BLaER1 (cell line): Measurements from ENCODE around the gene SF1.
"Not testable (repeated sequence)": the region's sequence is repeated elsewhere in the genome, so short reads cannot be mapped to it uniquely, and the experiment has no call there.

Experiments
- H3K27ac ChIP-seq: shearing (Covaris generic); formaldehyde crosslinking; 2 replicates; pipeline ENCODE4 v1.8.1; 2022
- H3K27me3 ChIP-seq: shearing (Covaris generic); formaldehyde crosslinking; 2 replicates; pipeline ENCODE4 v1.8.1; 2022
- H3K36me3 ChIP-seq: shearing (Covaris generic); formaldehyde crosslinking; 2 replicates; pipeline ENCODE4 v1.8.1; 2022
- H3K4me1 ChIP-seq: shearing (Covaris generic); formaldehyde crosslinking; 2 replicates; pipeline ENCODE4 v1.8.1; 2022
- H3K4me2 ChIP-seq: shearing (Covaris generic); formaldehyde crosslinking; 2 replicates; pipeline ENCODE4 v1.8.1; 2022
- H3K4me3 ChIP-seq: shearing (Covaris generic); formaldehyde crosslinking; 2 replicates; pipeline ENCODE4 v1.8.1; 2022
- H3K9ac ChIP-seq: shearing (Covaris generic); formaldehyde crosslinking; 2 replicates; pipeline ENCODE4 v1.8.1; 2022
- H3K9me3 ChIP-seq: shearing (Covaris generic); formaldehyde crosslinking; 2 replicates; pipeline ENCODE4 v1.8.1; 2022
- H4K20me1 ChIP-seq: shearing (Covaris generic); formaldehyde crosslinking; 2 replicates; pipeline ENCODE4 v1.8.1; 2022
- Cebpa-rat ChIP-seq: shearing (Covaris generic); IDR thresholded peaks from 2 replicates; pipeline ENCODE4 v1.8.1; 2022

Gene SF1

GRCh38 chr11:64778473-64779298, at the start of gene SF1:
Gene SF1, minus strand, starts transcription at chr11:64778542. Its CDS starts 150 bp downstream, at chr11:64778392.
- Histone ChIP-seq H3K27ac (peak within 1 kb of the TSS; percentile 100), H3K9me3 (no peaks in the 10 kb centered on the region), H3K4me1 (peaks cover 52% of the 10 kb centered on the region), H3K4me2 (peak within 1 kb of the TSS; percentile 100), H3K9ac (peak within 1 kb of the TSS; percentile 100), H3K4me3 (peak within 1 kb of the TSS; percentile 96), H4K20me1 (peaks cover 40% of the 10 kb centered on the region), H3K36me3 (peaks cover 38% of the 10 kb centered on the region), H3K27me3 (no peaks in the 10 kb centered on the region)
- no peak for TF ChIP-seq Cebpa-rat

GRCh38 chr11:64827451-64827839, 49.1 kb upstream of the SF1 start:
- no peaks in the 10 kb centered on the region for H3K36me3 ChIP-seq

DNA sequence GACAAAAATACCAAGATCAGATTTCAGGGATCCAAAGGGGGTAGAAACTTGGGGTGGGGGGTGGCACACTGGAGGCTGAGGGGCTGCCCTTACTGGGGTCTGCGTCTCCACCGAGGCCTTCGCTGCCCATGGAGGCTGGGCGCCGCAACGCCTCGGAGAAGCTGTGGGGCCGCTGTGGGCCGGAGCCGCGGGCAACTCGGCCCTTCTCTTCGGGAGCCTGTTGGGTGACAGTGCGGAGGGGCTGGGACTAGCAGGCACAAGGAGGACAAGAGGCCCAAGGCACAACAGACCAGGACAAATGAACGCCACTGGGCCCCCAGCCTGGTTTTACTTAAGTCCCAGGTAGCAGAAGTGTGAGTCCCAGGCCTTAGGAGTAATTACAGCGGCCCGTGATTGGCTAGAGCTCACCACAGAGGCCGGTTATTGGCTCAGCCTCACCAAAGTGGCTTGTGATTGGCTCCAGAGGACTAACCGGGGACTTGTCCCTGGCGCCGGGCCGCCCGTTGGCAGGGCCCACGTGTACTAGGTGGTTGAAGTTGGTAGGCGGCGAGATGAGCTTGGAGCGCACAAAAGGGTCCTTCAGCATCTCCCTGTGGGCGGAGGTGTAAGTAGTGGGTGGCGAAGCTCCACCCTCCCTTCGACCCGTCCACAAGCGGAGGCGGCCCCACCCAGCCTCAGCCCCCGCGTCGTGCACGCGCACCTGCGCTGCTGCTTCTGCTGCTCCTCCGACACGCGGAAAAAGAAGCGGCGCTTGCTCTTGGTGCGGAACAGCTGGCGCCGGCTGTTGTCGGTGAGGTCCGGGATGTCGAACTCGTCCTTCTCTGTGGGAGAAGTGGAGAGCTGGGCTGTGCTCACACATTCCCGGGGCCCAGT, 48.5 kb upstream of the SF1 start:
- H3K4me1 ChIP-seq: peaks cover 24% of the 10 kb centered on the region
- no peaks in the 10 kb centered on the region for H3K9me3 ChIP-seq
- H3K36me3 ChIP-seq: no peaks in the 10 kb centered on the region
- no peak overlapping the region for H3K9ac ChIP-seq
- no peaks in the 10 kb centered on the region for H4K20me1 ChIP-seq
- no peak overlapping the region for H3K27ac ChIP-seq
- H3K27me3 ChIP-seq: no peaks in the 10 kb centered on the region
- no peak overlapping the region for H3K4me2 ChIP-seq
- H3K4me3 ChIP-seq: no peak overlapping the region
- no peak for TF ChIP-seq Cebpa-rat

More at GRCh38 chr11:64827451-64827839, 49.1 kb upstream of the SF1 start:
- Histone ChIP-seq H3K9me3 (no peaks in the 10 kb centered on the region), H3K4me1 (peaks cover 31% of the 10 kb centered on the region), H4K20me1 (no peaks in the 10 kb centered on the region), H3K9ac (no peak overlapping the region), H3K4me2 (no peak overlapping the region), H3K4me3 (no peak overlapping the region), H3K27ac (no peak overlapping the region), H3K27me3 (no peaks in the 10 kb centered on the region)
- no peak for TF ChIP-seq Cebpa-rat

DNA sequence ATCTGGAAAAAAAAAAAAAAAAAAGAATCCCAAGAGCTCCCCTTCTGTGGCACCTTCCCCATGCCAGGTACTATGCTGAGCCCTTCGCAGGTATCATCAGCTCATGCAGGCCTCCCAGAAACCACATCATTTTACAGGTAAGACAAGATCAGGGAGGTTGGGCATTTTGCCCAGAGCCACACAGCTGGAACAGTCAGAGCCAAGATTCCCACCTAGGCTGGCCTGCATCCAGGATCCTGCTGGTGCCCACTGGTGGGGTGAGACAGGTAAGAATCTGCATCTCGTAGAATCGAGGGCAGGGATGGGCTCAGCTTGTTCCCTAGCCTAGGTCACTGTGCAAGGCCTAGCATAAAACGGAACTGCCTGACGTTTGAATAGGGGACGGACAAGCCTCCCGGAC, 47.7 kb upstream of the SF1 start:
- Histone ChIP-seq H3K27me3 (no peaks in the 10 kb centered on the region), H3K4me1 (peaks cover 17% of the 10 kb centered on the region), H3K4me2 (no peak overlapping the region), H3K4me3 (no peak overlapping the region), H3K9me3 (no peaks in the 10 kb centered on the region), H4K20me1 (no peaks in the 10 kb centered on the region), H3K36me3 (no peaks in the 10 kb centered on the region), H3K27ac (no peak overlapping the region), H3K9ac (no peak overlapping the region)
- no peak for TF ChIP-seq Cebpa-rat

- H3K36me3 ChIP-seq: no peaks in the 10 kb centered on the region
- H3K4me2 ChIP-seq: no peak overlapping the region
- no peaks in the 10 kb centered on the region for H4K20me1 ChIP-seq
- no peak overlapping the region for H3K27ac ChIP-seq
- no peak overlapping the region for H3K9ac ChIP-seq
- H3K27me3 ChIP-seq: no peaks in the 10 kb centered on the region
- H3K4me1 ChIP-seq: 0 out of 2 replicates have a peak, but pooled peaks cover 6% of the 10 kb centered on the region
- no peak for TF ChIP-seq Cebpa-rat
- no peaks in the 10 kb centered on the region for H3K9me3 ChIP-seq
- H3K4me3 ChIP-seq: no peak overlapping the region
Observed at GRCh38 chr11:64823568-64824119, 45.3 kb upstream of the SF1 start.

GRCh38 chr11:64817476-64817875, 39.1 kb upstream of the SF1 start:
- no peak overlapping the region for H3K27ac ChIP-seq
- H3K27me3 ChIP-seq: no peaks in the 10 kb centered on the region
- H3K36me3 ChIP-seq: no peaks in the 10 kb centered on the region
- H4K20me1 ChIP-seq: no peaks in the 10 kb centered on the region
- no peak overlapping the region for H3K4me3 ChIP-seq
- H3K4me2 ChIP-seq: no peak overlapping the region
- peaks cover 41% of the 10 kb centered on the region for H3K4me1 ChIP-seq
- H3K9me3 ChIP-seq: no peaks in the 10 kb centered on the region
- H3K9ac ChIP-seq: no peak overlapping the region
- TF ChIP-seq Cebpa-rat: no peak

GRCh38 chr11:64815433-64815832, 37.1 kb upstream of the SF1 start:
- not testable (repeated sequence) for H3K27ac ChIP-seq, H4K20me1 ChIP-seq, H3K4me3 ChIP-seq, H3K9ac ChIP-seq, H3K27me3 ChIP-seq, H3K36me3 ChIP-seq, H3K9me3 ChIP-seq
- Histone ChIP-seq H3K4me2 (peak overlapping the region; percentile 95), H3K4me1 (peaks cover 49% of the 10 kb centered on the region)

GRCh38 chr11:64814712-64815187, 36.4 kb upstream of the SF1 start:
- peak; percentile 76; the same call in 1 of the 2 replicates for TF ChIP-seq Cebpa-rat
- H3K4me3 ChIP-seq: no peak overlapping the region
- H3K9me3 ChIP-seq: no peaks in the 10 kb centered on the region
- H3K27ac ChIP-seq: no peak overlapping the region
- H3K4me2 ChIP-seq: peak overlapping the region; percentile 95
- H3K4me1 ChIP-seq: peaks cover 50% of the 10 kb centered on the region
- H4K20me1 ChIP-seq: peaks cover under 1% of the 10 kb centered on the region; the same call in 1 of the 2 replicates
- H3K36me3 ChIP-seq: no peaks in the 10 kb centered on the region
- no peak overlapping the region for H3K9ac ChIP-seq
- H3K27me3 ChIP-seq: no peaks in the 10 kb centered on the region

DNA sequence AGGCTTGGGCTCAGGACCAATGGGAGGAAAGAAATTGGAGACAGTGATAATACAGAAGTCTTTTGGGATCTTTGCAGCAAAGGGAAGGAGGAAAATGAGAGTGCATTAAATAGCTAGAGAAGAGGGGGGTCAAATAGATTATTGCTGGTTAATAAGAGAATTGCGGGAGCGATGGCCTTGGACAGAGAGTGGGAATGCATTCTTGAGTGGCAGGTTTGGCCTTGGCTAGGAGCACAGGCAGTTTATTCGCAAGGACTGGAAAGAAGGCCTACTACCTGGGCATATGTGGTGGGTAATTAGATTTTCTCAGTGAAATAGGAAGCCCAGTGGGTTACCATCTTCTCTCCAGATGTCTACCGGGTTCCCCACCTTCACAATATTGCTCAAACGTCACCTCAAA, 35.5 kb upstream of the SF1 start:
- peak overlapping the region; percentile 95 for H3K4me2 ChIP-seq
- H3K27me3 ChIP-seq: no peaks in the 10 kb centered on the region
- peaks cover 7% of the 10 kb centered on the region; the same call in 1 of the 2 replicates for H4K20me1 ChIP-seq
- peaks cover 59% of the 10 kb centered on the region for H3K4me1 ChIP-seq
- H3K9ac ChIP-seq: no peak overlapping the region
- no peak for TF ChIP-seq Cebpa-rat
- no peak overlapping the region for H3K27ac ChIP-seq
- no peaks in the 10 kb centered on the region for H3K36me3 ChIP-seq
- H3K4me3 ChIP-seq: no peak overlapping the region
- no peaks in the 10 kb centered on the region for H3K9me3 ChIP-seq
